Fibroblast of lung (primary cell): ENCODE measurements around the gene RABGGTB. TPM values are rescaled to one million over a fixed set of nuclear protein-coding genes. Genes with fewer than 3 reads are reported as not detected.
A peak's percentile ranks its signal among the peaks of the same experiment; 100 is the strongest.
"Not testable (repeated sequence)": the region's sequence is repeated elsewhere in the genome, so short reads cannot be mapped to it uniquely, and the experiment has no call there.

Experiments
- DNase-seq, 2 donors: peaks; one replicate each; pipeline versions ENCODE4 v3.0.0 to v3.0.0-alpha.2; 2010; ENCODE audit warnings: low read depth in 2 of 2
- H2AFZ ChIP-seq: 2 replicates; pipeline ENCODE4 v1.5.1; 2012; ENCODE audit warnings: low read length, control low read depth, inconsistent platforms
- H3K27ac ChIP-seq: 2 replicates; pipeline ENCODE4 v1.5.1; 2011; ENCODE audit warnings: low read length, control low read depth; ENCODE audit not compliant: insufficient read depth
- H3K27me3 ChIP-seq: 2 replicates; pipeline ENCODE4 v1.5.1; 2011; ENCODE audit warnings: mild to moderate bottlenecking, low read length; ENCODE audit not compliant: control insufficient read depth, insufficient read depth
- H3K36me3 ChIP-seq: 2 replicates; pipeline ENCODE4 v1.5.1; 2011; ENCODE audit warnings: low read length; ENCODE audit not compliant: control insufficient read depth, insufficient read depth
- H3K4me1 ChIP-seq: 2 replicates; pipeline ENCODE4 v1.5.1; 2011; ENCODE audit warnings: low read length; ENCODE audit not compliant: control insufficient read depth, insufficient read depth; ENCODE audit errors: extremely low read depth
- H3K4me2 ChIP-seq: 2 replicates; pipeline ENCODE4 v1.5.1; 2011; ENCODE audit warnings: low read length, control low read depth; ENCODE audit not compliant: insufficient read depth; ENCODE audit errors: extremely low read depth
- H3K4me3 ChIP-seq, 4 experiments: fragments of 200-600 bp in 1 of 4; sonication (generic) in 1 of 4; replicated peaks in 1 of 4; 2 replicates each; pipeline ENCODE4 v1.5.1; 2011 to 2016; ENCODE audit warnings: low read length in 4 of 4, low read depth in 3 of 4, mild to moderate bottlenecking in 3 of 4, control low read depth in 2 of 4, inconsistent platforms in 1 of 4, mixed read lengths in 1 of 4; ENCODE audit not compliant: insufficient read depth in 1 of 4; ENCODE audit errors: control extremely low read depth in 1 of 4
- H3K79me2 ChIP-seq: 2 replicates; pipeline ENCODE4 v1.5.1; 2012; ENCODE audit warnings: mild to moderate bottlenecking, low read length, inconsistent platforms; ENCODE audit not compliant: control insufficient read depth, insufficient read depth
- H3K9ac ChIP-seq: 2 replicates; pipeline ENCODE4 v1.5.1; 2011; ENCODE audit warnings: mild to moderate bottlenecking, low read length, control low read depth; ENCODE audit not compliant: insufficient read depth
- H3K9me3 ChIP-seq: 2 replicates; pipeline ENCODE4 v1.5.1; 2012; ENCODE audit warnings: low read depth, low read length; ENCODE audit not compliant: control insufficient read depth, insufficient read depth
- H4K20me1 ChIP-seq: 2 replicates; pipeline ENCODE4 v1.5.1; 2011; ENCODE audit warnings: low read length; ENCODE audit not compliant: control insufficient read depth, insufficient read depth; ENCODE audit errors: extremely low read depth
- EZH2 ChIP-seq: IDR thresholded peaks from 2 replicates; pipeline ENCODE4 v1.5.1; 2012; ENCODE audit warnings: low read length, control low read depth, mild to moderate bottlenecking; ENCODE audit errors: missing control alignments
- polyA plus RNA-seq, 2 donors: library from polyadenylated mRNA; depleted of rRNA in 1 of 2; stranded (reverse) in 1 of 2; unstranded in 1 of 2; fragments of >200 nt; gene quantifications; 2 replicates each; pipeline ENCODE4 v1.2.1, GENCODE V29; 2011 to 2012; ENCODE audit warnings: missing spikeins in 1 of 2
- total RNA-seq: library from RNA; depleted of rRNA; stranded (reverse); fragments of >200 nt; gene quantifications from 2 replicates; pipeline ENCODE4 v1.2.1, GENCODE V29; 2014
- TF ChIP-seq, protein P1 (sequence below), 2 donors: IDR thresholded peaks in 1 of 2; conservative IDR thresholded peaks in 1 of 2; 1 replicate in 1 of 2; 2 replicates in 1 of 2; pipeline ENCODE4 v1.5.1; 2011 to 2012; ENCODE audit warnings: low read length in 2 of 2, control low read depth in 1 of 2, inconsistent platforms in 1 of 2, low read depth in 1 of 2, mild to moderate bottlenecking in 1 of 2

Gene RABGGTB
- total and polyA plus RNA-seq, 2 donors (not counting 1 experiment from before 2014, with no cell fraction given) = 83.2 to 87.5 TPM

DNA sequence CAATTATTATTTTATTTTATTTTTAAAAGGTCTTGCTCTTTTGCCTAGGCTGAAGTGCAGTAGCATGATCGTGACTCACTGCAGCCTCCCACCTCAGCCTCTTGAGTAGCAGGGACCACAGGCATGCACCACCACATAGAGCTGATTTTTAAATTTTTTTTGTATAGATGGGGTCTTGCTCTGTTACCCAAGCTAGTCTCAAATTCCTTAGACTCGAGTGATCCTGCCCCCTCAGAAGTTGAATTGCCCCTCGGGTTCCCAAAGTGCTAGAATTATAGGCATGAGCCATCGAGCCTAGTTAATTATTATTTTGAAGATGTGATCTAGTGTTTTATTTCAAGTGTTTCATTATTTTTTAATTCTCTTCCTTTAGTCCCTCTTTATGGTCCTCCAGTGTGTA lies 22.9 kb downstream of the RABGGTB start:
- TF ChIP-seq, protein P1, sequence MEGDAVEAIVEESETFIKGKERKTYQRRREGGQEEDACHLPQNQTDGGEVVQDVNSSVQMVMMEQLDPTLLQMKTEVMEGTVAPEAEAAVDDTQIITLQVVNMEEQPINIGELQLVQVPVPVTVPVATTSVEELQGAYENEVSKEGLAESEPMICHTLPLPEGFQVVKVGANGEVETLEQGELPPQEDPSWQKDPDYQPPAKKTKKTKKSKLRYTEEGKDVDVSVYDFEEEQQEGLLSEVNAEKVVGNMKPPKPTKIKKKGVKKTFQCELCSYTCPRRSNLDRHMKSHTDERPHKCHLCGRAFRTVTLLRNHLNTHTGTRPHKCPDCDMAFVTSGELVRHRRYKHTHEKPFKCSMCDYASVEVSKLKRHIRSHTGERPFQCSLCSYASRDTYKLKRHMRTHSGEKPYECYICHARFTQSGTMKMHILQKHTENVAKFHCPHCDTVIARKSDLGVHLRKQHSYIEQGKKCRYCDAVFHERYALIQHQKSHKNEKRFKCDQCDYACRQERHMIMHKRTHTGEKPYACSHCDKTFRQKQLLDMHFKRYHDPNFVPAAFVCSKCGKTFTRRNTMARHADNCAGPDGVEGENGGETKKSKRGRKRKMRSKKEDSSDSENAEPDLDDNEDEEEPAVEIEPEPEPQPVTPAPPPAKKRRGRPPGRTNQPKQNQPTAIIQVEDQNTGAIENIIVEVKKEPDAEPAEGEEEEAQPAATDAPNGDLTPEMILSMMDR (conservative IDR thresholded peaks at IDR 0.05 in 1 of 2, IDR thresholded peaks at IDR 0.05 in 1 of 2; ENCODE audit: low read depth in 1 of 2, low read length in 2 of 2) = no peak
- no peak for TF ChIP-seq EZH2
- Histone ChIP-seq H4K20me1 (no peaks in the 10 kb centered on the region), H3K9ac (no peak overlapping the region), H3K4me2 (no peak overlapping the region), H3K27me3 (no peaks in the 10 kb centered on the region), H3K9me3 (no peaks in the 10 kb centered on the region), H3K4me3 (no peak overlapping the region), H3K36me3 (no peaks in the 10 kb centered on the region), H3K79me2 (no peaks in the 10 kb centered on the region), H2AFZ (no peak overlapping the region), H3K4me1 (no peaks in the 10 kb centered on the region), H3K27ac (no peak overlapping the region)
- no peak for DNase-seq

DNA sequence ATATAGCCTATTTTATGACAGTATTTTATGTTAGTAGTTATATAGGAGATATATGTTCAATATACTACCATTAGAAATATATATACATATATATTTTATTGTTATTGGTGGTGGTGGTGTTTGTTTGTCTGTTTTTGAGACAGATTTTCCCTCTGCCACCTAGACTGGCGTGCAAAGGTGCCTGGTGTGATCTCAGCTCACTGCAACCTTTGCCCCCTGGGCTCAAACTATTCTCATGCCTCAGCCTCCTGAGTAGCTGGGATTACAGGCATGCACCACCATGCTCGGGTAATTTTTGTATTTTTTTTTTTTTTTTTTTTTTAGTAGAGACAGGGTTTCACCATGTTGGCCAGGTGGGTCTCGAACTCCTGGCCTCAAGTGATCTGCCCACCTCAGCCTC lies 24.1 kb downstream of the RABGGTB start:
- not testable (repeated sequence) for DNase-seq, H3K79me2 ChIP-seq, H2AFZ ChIP-seq, H3K27me3 ChIP-seq, H3K36me3 ChIP-seq, H3K9me3 ChIP-seq, H4K20me1 ChIP-seq, H3K9ac ChIP-seq, H3K4me1 ChIP-seq, H3K27ac ChIP-seq, H3K4me3 ChIP-seq, H3K4me2 ChIP-seq

- H3K4me3 ChIP-seq = no peak overlapping the region
- no peak overlapping the region for H3K27ac ChIP-seq
- no peaks in the 10 kb centered on the region for H3K79me2 ChIP-seq
- DNase-seq = peak in 1 of 2 donors; percentile 47
- H3K9me3 ChIP-seq = no peaks in the 10 kb centered on the region
- no peaks in the 10 kb centered on the region for H4K20me1 ChIP-seq
- TF ChIP-seq, protein P1 (conservative IDR thresholded peaks at IDR 0.05 in 1 of 2, IDR thresholded peaks at IDR 0.05 in 1 of 2; ENCODE audit: low read depth in 1 of 2, low read length in 2 of 2) = no peak
- TF ChIP-seq EZH2 = no peak
- H3K36me3 ChIP-seq = no peaks in the 10 kb centered on the region
- H2AFZ ChIP-seq = no peak overlapping the region
- no peaks in the 10 kb centered on the region for H3K4me1 ChIP-seq
- no peak overlapping the region for H3K9ac ChIP-seq
- no peak overlapping the region for H3K4me2 ChIP-seq
- no peaks in the 10 kb centered on the region for H3K27me3 ChIP-seq
Measured at GRCh38 chr1:75811211-75811981, 25.3 kb downstream of the RABGGTB start.
